Measurements from ENCODE around the gene SMYD3.

SMYD3 gene

DNA sequence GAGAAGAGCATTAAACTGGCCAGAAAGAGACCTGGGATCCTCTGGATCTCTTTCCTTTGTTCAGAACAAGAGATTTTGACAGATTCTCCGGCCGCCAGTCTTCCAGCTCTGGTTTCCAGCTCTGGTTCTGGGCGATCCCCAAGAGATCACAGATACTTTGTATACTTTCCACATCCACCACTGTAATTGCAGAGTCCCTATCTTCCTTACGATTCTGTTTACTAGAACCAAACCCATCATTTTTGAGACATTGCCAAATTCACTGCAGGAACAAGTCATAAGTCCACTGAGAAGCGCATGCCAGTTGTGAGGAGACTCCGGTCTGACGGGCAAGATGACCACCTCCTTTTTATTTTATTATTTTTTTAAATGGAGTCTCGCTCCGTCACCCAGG, 505.2 kb downstream of the SMYD3 start:
- DNase-seq = no peak

DNA sequence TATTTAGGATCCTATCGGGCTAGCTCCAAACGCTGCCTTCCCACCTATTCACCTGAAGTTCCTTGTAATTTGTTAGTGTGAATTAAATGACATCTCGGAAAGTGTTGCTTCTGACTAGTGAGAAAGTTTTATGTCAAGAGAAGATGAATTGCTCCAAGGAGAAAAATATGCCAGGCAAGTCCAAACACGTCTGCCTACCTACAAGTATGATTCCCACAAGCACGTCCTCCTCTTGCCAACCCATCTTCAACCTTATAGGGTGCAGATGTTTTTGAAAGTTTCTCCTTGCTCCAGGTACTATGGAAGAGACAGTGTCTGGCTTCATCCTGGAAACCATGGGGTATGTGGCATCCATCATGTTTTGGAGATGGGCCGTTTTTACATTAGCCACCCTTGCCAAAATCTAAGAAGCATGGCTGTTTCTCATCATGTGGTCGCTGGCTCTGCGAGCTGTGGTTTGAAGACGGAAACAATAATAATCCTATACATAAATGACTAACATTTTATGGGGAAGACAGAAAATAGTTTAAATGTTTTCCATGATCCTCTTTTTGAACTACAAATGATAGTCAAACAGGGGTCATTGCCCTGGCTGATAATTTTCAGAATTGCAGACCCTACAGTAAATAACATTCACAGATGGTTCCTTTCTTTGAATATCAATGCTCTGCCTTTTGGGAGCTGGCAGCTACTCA, 505.8 kb downstream of the SMYD3 start:
- DNase-seq = no peak

DNA sequence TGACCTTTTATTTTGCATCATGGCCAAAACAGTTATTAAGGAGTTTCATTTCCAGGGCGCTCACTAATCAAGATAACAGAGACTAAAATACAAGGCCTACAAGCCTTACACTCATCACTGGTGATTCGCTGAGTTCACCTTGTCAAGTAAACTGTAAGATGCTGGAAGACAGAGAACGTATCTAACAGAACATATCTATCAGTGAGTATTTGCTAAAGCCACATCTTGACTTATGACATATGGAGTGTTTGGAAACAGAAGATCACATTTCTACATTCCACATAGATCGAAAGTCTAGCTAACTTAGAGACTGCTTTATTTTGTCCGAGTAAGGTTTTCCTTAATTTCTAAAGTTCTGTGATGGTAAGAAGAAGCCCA, 506.5 kb downstream of the SMYD3 start:
- no peak for DNase-seq

DNA sequence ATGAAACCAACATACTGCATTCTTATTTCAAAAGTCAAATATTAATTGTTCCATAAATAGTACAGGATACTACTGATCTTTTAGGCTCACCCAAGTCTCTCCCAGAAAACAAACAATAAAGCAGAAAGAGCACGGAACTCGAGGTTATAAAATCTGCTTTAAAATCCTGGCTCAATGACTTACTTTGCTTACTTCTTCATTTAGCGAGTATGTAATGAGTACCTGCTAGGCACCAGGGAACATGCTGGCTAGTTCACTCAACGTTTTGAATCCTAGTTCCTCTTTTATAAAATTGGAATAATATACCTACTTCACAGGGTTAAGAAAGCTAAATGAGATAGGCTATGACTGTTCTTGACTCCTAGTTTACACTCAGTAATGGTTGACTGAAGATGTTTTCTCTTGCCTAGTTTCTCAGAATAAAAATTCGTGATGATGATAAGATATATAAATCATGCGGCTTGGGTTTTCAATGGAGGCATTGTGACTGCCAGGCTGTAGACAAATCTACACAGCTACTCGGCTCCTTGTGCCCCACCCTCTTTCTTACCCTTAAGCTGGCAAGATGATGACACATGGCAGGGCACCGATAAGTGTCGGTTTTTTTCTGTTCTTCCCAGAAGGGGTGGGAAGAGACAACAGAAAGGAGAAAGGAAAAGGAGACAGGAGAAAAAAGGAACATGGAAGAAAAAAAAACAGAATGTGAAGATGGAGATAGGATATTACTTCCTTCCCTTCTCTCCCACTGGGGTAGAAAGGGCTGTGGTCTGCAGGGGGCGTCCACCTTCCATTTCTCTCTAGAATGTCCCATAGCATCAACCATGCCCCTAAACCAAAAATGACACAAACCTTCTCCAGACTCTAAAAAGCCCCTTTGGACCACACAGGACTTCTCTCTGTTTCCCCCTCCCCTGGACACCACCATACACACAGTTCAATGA, 507.1 kb downstream of the SMYD3 start:
- DNase-seq = no peak

DNA sequence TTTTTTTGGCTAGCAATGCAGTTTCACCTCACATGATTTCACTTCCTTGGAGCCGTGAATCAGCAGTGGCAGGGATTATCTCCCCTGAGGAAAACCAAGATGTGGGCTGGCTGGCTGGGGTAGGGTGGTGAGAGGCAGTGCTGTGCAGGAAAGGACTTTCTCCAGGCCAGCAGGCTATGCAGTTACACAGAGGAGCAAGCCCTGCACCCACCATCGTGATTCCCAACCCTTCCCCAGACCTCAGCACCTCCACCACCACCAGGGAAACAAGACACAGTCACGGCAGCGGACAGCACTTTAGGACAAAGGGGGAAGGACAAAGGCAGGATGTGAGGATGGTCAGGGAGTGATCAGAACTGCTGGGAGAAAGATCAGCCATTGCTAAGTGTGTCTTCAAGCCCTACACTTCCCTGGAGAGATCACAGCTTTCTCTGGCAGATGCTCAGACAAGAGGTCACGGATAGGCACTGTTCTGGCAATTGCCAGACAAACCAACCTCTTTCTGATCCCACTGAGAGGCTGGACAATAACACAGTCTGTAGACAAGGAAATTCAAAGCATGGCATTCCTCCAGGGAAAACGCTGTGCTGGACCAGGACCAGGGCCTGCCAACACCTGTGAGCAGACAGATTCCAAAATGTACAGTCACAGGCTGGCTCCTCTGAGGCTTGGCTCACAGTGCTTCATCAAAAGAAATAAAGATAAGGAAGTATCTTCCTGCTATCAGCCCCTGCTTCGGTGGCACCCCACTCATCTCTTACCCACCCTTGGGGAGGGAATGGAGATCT, 509.4 kb downstream of the SMYD3 start:
- DNase-seq = no peak

DNA sequence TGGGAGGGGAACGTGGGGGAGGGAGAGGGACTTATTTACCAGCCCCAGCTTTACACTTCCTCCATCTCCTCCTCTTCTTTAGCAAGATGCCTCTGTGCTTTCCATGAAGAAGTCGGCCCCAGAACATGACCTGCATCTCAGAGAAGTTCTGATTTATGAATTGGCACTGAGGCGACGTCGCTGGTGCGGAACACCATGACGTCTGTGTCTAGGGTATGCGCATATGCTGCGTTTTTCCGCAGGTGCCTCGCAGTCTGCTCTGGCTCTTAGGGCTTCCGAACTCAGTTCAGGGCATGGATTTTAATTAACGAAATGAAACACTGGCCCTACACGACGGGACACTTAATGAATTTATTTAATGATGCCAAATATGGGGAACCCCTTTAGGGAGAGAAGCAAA, 510.3 kb downstream of the SMYD3 start:
- DNase-seq = no peak

DNA sequence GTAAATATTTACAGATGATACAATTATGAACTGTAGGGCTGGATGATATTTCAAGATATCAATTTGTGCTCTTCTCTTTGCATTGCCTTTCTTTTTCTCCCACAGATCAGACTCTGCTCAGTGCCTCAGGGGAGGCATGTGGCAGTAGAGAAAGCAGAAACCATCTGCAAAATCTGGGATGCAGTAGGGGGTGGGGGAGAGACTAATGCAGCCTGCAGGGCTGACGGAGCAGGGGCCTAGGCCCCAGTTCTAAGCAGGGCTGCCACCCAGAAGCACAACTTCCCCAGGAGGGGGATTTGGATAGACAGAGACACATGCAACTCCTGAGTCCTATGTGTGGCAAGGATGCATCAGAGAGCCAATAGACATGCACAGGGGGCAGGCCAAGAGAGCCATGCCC, 511.6 kb downstream of the SMYD3 start:
- no peak for DNase-seq

DNA sequence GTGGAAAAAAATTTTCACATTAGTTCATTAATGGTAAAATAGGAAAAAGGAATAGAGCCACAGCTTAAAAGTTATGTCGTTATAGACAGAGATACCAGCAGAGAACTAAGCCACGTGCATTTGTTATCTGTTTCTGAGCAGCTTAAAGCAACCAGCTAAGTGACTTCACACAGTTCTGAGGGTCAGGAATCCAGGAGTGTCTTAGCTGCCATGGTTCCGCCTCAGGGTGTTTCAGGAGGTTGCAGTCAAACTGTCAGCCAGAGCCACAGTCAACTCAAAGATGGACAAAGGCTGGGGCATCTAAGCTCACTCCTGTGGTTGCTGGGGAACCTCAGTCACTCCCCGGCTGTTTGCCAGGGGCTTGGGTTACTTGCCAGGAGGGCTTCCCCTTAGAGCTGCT, 515.8 kb downstream of the SMYD3 start:
- no peak for DNase-seq

DNA sequence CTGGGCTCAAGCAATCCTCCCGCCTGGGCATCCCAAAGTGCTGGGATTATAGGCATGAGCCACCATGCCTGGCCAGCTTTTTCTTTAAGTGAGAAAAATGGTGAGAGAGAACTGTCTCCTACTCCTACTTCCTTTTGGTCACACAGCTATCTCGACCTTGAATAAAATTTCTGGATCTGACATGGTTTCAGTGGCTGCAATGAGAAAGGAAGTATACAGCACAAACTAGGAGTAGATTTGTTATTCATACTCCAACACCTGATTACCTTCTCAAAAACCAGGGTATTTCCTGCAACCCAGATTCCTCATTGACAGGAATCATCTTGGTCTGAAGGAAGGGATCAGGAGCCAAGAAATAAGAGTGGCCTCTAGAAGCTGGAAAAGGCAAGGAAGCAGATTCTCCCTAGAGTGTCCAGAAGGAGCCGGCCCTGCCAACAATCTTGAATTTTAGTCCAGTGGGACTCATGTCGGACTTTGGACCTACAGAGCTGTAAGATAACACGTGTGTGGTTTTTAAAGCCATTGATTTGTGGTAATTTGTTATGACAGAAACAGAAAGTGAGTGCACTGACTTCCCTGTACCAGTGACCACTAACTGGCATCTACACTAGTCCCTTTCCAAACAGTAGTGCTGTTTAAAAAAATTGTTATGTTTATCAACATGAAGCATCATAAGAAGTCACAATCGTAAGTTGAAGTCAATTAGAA, 516.6 kb downstream of the SMYD3 start:
- no peak for DNase-seq

DNA sequence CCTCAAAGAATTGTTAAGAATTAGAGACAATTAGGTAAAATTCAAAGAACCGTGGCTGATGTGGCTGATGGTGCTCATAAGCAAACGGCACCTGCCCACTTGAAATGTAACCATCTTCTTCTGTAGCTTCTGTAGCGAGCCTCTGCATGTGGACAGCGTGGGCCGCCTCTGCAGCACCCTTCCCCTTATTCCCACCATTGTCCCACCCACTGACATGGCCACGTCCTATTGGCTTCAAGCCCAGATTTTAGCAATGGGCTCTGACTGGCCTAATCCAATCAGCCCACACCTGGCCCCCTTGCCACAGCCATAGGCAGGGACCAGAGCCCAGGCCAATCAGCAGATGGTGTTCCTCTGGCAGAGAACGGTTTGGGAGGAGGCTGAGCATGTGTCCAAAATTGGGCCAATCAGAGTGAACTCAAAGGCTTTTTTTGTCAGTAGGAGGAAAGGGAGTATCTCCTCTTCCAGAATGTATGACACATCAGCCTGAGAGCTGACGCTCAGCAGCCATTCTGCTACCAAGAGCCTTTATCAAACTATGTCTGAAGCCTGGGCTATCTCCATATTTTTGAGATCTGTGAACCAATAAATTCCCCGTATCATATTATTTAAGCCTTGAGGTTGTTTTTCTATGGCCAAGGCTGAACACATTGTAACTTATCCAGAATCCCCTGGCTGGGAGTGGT, 518.5 kb downstream of the SMYD3 start:
- no peak for DNase-seq

DNA sequence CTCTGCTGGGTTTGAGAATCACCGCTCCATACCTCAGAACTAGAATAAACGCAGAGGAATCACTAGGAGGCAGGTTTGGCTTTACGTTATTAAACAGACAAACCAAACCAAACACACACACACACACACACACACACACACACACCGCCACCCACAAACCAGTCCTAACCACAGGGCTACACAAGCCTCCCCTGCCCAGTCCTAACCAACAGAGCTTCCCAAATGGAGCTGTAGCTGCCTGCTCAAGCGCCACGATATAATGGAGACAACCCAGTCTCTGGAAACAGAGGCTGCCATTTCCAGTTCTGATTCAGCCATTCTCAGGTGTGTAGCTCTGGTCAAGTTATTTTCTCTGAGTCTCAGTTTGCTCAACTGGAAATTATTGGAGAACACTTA, 519.1 kb downstream of the SMYD3 start:
- no peak for DNase-seq

DNA sequence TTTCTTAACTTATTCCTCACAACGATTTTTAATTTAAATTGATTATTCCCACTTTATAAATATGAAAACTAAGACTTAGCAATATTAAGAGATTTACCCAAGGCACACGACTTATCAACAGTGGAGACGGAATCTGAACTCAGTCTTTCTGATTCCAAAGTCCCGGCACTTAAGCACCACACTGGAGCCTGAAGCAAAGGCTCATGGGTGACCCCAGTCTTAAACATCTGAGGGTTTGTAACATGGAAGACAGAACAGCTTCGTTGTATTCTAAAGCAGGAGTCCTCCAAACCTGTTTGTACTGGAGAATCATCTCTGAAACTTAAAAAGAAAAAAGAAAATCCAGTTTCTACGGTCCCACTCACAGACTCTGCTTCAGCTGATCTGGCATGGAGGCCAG, 519.5 kb downstream of the SMYD3 start:
- no peak for DNase-seq

DNA sequence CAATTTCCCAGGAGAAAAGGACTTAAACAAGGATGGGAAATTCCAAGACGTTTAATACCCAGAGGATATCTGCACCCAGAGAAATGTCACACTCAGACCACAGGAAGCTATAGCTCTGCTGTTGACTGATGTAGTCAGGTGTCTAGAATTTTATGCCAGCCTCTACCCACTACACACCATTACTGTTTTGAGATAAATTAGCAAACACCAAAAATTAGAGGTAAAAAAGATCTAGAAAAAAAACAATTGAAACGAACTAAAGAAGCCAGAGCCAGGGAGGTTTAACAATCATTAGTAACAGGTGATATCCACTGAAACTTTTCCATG, 519.9 kb downstream of the SMYD3 start:
- no peak for DNase-seq

DNA sequence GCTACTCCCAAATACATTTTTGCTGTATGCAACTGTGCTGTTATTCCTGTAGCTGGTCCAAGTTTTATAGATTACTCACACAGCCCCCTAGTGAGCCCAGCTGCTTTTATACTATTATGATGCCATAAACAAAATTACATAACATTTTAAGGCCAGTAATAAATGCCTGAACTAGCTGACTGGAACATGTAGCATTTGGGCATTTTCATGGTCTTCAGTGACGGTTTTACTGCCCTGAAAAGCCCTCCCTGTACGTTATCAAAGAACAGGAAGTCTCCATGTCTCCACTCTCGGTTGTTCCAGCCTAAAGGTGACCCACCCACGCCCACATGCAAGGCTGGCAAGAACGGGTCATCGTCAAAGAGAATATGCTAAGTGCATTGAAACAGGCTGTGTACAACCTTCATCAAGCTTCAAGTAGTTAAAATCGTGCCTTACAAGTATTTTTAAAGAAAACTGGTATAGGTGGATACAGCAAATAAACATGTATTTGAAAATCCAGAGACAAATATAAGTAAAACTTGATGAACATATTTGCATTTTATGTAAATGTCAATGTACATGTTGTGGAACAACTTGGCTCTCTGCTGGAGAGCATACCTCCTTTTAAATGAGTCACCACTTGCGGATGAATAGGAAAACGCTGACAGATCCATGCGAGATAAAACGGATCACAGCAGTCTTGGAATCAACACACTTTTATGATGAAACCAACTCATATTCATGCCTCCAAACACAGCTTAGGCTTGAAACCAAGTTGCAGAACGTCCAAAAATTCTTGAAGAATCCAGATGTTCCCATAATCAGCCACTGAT, 520.5 kb downstream of the SMYD3 start:
- no peak for DNase-seq

DNA sequence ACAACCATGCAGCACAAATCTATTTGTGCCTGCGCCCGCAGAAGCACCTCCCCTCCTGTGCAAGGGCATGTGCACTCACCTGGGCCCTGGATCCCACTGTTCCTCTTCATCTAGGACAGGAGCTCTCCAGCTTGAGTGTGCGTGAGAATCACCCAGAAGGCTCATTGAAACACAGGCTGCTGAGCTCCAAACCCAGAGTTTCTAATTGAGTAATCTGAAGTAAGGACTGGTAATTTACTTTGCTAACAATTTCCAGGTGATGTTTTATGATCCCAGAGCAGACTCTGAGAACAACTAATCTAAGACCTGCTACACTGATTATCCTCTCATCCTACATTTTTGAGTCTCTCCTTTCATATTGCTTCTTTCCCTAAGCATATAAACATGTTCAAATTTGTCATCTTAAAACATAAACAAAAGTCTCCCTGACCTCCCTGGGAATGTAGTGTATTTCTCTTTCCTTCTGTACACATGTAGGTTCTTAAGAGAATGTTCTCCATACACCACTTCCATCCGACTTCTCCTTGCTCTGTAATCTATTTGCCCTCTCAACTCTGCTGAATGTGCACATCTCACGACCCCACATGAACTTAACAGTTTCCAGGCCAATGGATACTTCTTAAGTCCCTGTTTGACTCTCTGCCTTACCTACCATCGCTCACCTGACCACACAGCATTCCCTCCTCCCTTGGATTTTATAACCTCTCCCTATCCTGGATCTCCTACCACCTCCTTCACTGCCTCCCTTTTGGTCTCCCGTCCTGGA, 522.5 kb downstream of the SMYD3 start:
- no peak for DNase-seq

DNA sequence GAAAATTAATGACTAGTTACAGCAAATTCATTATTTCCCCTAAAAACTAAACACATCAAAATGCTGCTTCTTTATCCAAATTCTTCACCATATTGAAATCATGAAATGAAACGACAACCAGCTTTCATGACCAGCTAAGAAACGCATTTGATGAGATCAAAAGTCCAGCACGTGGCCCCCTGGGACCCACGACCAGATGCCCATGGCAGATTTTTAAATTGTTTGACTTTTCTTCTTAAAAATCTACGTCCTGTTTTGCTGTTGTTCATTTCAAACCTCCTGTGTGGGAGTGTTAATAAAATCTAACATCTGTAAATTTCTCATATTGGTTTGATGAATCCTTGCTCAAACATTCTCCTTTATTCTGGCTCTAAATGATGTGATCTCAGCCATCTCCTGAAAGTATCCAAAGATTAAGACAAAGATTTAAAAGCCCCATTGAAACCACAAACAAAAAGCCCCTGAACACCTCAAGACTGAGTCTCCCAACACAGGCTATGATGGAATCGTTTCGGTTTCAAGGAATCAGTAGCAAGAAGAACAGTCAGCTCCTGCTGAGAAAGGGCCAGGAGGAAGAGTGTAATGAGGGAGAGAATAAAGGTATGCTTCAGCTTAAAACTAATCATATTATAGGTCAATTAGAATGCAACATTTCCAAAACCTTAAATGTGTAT, 523.6 kb downstream of the SMYD3 start:
- no peak for DNase-seq

DNA sequence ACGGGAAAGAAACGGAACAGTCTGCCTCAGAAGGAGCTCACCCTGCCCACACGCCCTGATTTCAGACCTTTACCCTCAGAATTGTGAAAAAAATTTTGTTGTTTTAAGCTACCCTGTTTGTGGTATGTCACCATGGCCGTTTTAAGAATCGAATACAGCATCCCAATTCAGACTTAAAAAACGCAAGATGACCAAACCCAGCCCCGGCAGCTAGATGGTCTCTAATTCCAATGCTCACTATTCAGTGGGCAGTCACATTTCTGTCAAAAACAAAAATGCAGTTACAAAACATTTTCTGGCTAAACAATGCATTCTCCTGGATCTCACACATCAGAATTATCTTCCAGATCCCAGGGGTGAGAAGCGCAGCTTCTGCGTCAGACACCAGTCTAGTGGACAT, 527.5 kb downstream of the SMYD3 start:
- no peak for DNase-seq

DNA sequence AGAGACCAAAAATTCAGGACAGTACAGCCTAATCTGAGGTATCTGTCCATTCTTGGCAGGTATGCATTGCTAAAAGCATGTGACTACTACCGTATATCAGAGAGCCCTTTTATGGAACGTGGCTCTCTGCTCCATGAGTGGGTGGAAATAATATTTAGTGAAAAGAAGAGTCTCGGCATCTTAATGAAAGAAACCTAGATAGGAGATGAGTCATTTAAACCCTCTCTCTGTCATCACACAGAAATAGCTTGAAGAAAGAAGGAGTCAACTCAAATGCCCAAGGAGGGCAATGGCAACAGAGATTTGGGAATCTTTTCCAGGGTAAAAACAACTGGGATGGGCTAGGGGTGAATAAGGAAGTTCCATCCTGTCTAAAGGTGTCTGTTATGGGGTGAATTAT, 528.2 kb downstream of the SMYD3 start:
- no peak for DNase-seq

DNA sequence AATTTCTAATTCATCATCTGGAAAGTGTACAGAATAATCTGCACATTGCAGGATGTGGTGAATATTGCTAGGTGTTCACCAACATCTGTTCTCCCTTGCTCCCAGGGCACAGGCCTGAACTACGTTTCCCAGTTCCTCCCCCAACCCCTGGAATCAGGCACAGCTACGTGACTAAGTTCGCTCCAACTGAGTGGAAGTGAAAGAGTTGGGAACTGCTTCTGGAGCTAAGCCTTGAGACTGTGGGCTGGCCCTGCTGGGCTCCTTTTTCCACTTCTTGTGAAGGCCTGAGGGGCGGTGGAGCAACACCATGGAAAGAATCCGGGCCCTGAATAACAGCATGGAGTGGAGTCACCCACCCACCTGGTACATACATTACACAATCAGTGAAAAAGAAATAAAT, 534.6 kb downstream of the SMYD3 start:
- no peak for DNase-seq

DNA sequence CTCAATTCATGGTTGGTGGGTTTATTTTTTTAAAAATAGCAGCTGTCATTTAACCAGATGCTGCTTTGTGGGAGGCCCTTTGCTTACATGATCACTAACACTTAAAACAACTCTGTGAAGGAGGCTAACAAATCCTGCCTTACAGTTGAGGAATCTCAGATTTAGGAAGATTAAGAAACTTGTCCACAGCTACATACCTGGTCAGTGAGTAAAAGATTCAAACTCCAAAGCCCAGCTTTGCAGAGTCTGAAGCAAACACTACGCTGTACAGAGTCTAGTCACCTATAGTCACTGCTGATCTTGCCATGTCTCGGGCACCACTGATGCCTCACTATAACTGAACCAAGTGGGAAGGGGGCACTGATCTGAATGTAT, 535.4 kb downstream of the SMYD3 start:
- no peak for DNase-seq

Data from GOT3 (cell line).